Measurements from ENCODE around the gene AADACL4.
A peak's percentile ranks its signal among the peaks of the same experiment; 100 is the strongest.

AADACL4 gene

GRCh38 chr1:12620931-12621330 lies 23.0 kb upstream of the AADACL4 start:
- TF ChIP-seq, protein P1, sequence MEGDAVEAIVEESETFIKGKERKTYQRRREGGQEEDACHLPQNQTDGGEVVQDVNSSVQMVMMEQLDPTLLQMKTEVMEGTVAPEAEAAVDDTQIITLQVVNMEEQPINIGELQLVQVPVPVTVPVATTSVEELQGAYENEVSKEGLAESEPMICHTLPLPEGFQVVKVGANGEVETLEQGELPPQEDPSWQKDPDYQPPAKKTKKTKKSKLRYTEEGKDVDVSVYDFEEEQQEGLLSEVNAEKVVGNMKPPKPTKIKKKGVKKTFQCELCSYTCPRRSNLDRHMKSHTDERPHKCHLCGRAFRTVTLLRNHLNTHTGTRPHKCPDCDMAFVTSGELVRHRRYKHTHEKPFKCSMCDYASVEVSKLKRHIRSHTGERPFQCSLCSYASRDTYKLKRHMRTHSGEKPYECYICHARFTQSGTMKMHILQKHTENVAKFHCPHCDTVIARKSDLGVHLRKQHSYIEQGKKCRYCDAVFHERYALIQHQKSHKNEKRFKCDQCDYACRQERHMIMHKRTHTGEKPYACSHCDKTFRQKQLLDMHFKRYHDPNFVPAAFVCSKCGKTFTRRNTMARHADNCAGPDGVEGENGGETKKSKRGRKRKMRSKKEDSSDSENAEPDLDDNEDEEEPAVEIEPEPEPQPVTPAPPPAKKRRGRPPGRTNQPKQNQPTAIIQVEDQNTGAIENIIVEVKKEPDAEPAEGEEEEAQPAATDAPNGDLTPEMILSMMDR (conservative IDR thresholded peaks at IDR 0.05; ENCODE audit: low read depth, low read length), result no peak
- DNase-seq (ENCODE audit: low read depth), result no peak
- H3K4me3 ChIP-seq (ENCODE audit: low read length), result no peak overlapping the region

- DNase-seq (ENCODE audit: low read depth), result peak; percentile 90
- TF ChIP-seq, protein P1 (conservative IDR thresholded peaks at IDR 0.05; ENCODE audit: low read depth, low read length), result no peak
Observed at GRCh38 chr1:12621346-12622335, 22.2 kb upstream of the AADACL4 start.

DNA sequence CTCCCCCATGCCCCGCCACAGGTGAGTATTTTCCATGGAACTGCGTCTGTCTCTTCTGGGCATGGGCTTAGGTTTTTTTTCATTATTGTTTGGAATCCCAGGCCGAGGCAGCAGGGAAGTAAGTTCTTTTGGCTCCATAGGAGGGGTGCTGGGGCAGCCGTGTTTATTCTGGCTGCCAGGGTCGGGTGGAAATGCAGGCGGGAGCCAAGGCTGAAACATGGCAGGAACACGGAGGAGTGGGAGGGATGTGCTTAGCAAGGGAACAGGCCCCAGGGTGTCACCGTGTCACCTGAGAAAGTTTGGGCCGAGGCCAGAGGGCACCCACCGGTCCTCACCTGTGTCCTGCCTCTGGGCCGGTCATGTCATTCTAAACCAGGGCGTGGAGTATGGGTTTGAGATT lies 21.4 kb upstream of the AADACL4 start:
- H3K4me3 ChIP-seq (ENCODE audit: low read length), result no peak overlapping the region
- no peak for DNase-seq (ENCODE audit: low read depth)
- TF ChIP-seq, protein P1 (conservative IDR thresholded peaks at IDR 0.05; ENCODE audit: low read depth, low read length), result no peak

More at GRCh38 chr1:12621346-12622335, 22.2 kb upstream of the AADACL4 start:
- no peak overlapping the region for H3K4me3 ChIP-seq (ENCODE audit: low read length)

DNA sequence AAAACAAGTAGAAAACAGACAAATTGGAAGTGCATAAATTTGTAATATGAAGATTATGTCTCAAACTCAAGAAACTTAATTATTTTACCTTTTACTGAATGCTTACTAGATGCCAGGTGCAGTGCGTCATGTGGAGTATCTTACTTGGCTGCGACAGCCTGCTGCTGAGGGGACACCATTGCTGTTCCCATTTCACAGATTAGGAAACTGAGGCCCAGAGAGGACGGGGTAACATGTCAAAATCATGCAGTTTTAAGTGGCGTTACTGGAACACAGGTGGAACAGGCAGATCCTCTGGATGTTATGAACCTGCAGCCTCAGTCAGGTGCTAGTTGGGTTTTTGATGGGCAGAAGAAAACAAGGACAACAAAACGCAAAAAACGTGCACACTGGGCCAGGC lies 18.6 kb upstream of the AADACL4 start:
- TF ChIP-seq, protein P1 (conservative IDR thresholded peaks at IDR 0.05; ENCODE audit: low read depth, low read length), result no peak
- H3K4me3 ChIP-seq (ENCODE audit: low read length), result no peak overlapping the region
- DNase-seq (ENCODE audit: low read depth), result no peak

DNA sequence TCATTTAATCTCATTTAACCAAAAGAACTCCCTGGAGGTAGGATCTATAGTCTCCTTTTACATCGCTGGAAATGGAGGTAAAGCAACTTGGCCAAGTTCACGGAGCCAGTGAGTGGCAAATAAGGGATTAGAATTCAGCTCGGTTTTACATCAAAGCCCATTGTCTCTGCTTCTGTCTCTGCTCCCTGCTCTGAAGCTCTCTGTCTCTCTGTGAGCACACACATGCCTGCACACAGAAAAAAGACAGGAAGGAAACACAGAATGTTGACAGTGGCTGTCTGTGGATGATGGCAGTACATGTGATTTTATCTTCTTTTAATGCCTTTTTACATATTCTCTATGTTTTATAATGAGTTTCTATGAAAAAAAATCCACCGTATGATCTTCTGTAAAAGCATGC lies 17.0 kb upstream of the AADACL4 start:
- DNase-seq (ENCODE audit: low read depth), result no peak
- TF ChIP-seq, protein P1 (conservative IDR thresholded peaks at IDR 0.05; ENCODE audit: low read depth, low read length), result no peak
- no peak overlapping the region for H3K4me3 ChIP-seq (ENCODE audit: low read length)

DNA sequence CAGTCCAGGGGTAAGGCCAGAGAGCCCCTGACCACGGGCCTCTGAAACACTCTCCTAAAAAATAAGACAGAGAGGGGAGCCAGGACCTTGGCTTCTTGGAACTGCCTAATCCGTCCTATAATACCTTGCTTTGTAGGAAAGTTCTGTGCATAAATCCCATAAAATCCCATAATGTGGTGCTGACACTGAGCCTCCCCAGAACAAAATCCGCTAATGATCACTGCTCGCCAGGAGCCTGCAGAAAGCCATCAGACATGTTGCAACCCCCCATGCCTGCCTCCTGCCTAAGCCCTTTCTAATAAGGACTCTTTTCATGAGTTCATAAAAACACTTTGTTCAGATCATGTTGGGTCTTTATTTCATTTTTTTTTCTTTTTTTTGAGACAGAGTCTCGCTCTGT lies 16.6 kb upstream of the AADACL4 start:
- H3K4me3 ChIP-seq (ENCODE audit: low read length), result no peak overlapping the region
- TF ChIP-seq, protein P1 (conservative IDR thresholded peaks at IDR 0.05; ENCODE audit: low read depth, low read length), result no peak
- peak; percentile 72 for DNase-seq (ENCODE audit: low read depth)

DNA sequence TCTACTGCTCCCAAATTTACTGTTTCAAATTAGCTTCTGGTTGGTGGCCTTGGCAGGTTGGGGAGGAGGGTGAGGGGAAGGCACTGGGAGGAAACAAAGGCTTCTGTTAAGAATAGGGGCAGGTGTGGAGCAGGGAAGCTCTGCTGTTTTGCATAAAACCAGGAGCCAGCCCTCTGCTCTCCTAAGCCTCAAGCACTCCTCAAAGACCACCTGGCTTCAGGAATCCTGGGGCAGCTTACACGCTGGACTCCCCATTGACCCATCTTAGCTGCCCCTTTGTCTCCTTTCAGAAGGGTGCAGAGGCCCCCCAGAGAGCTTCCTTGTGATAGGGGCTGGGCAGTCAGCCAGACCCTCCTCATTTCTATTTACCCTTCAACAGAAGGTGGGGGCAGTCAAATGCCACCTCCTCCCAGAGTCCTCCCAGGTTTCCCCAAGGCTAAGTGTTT lies 14.4 kb upstream of the AADACL4 start:
- H3K4me3 ChIP-seq (ENCODE audit: low read length), result no peak overlapping the region
- DNase-seq (ENCODE audit: low read depth), result no peak
- TF ChIP-seq, protein P1 (conservative IDR thresholded peaks at IDR 0.05; ENCODE audit: low read depth, low read length), result no peak
